Vagina (tissue), 2 donors: ENCODE results near the gene FABP7. TPM values are rescaled to one million over a fixed set of nuclear protein-coding genes. Genes with fewer than 3 reads are reported as not detected.
"Not testable (repeated sequence)": the region's sequence is repeated elsewhere in the genome, so short reads cannot be mapped to it uniquely, and the experiment has no call there.

Experiments
- DNase-seq, 2 donors: peaks; one replicate each; pipeline ENCODE4 v3.0.0-alpha.2; 2017; ENCODE audit errors: extremely low spot score in 2 of 2
- H3K27ac ChIP-seq: fragments of 200-600 bp; sonication (generic); one replicate; pipeline ENCODE4 v1.5.1; 2019
- H3K27me3 ChIP-seq: fragments of 200-600 bp; sonication (generic); one replicate; pipeline ENCODE4 v1.5.1; 2019
- H3K36me3 ChIP-seq, 2 donors: fragments of 200-600 bp; sonication (generic); one replicate each; pipeline ENCODE4 v1.5.1; 2017 to 2019
- H3K4me1 ChIP-seq: fragments of 200-600 bp; sonication (generic); one replicate; pipeline ENCODE4 v1.5.1; 2019
- H3K4me3 ChIP-seq, 2 donors: fragments of 200-600 bp; sonication (generic); 1 replicate in 1 of 2; 2 replicates in 1 of 2; pipeline ENCODE4 v1.5.1; 2016 to 2019
- H3K9me3 ChIP-seq: fragments of 200-600 bp; sonication (generic); one replicate; pipeline ENCODE4 v1.5.1; 2019
- CTCF ChIP-seq, 3 experiments: fragments of 450-650 bp in 2 of 3; fragments of 200-600 bp in 1 of 3; sonication (generic) in 1 of 3; IDR thresholded peaks; one replicate each; pipeline ENCODE4 v1.5.1; 2017 to 2019; ENCODE audit warnings: antibody characterized with exemption in 3 of 3, mild to moderate bottlenecking in 2 of 3, moderate library complexity in 2 of 3
- POLR2A ChIP-seq, 2 donors: fragments of 450-650 bp; IDR thresholded peaks; one replicate each; pipeline ENCODE4 v1.6.1; 2017; ENCODE audit warnings: antibody characterized with exemption in 2 of 2, mild to moderate bottlenecking in 2 of 2, moderate library complexity in 2 of 2
- POLR2AphosphoS5 ChIP-seq, 2 donors: sonication (generic); formaldehyde crosslinking; IDR thresholded peaks; one replicate each; pipeline ENCODE4 v1.9.0; 2017; ENCODE audit warnings: antibody characterized with exemption in 2 of 2, mild to moderate bottlenecking in 2 of 2, low read depth in 1 of 2; ENCODE audit not compliant: insufficient read depth in 1 of 2
- intact Hi-C: fragments of 100-400 bp; cut with DNase I; formaldehyde crosslinking; loops from one replicate; pipeline ENCODE4 v1.15.1; 2023
- total RNA-seq: library from RNA; depleted of rRNA; stranded (reverse); fragments of >200 nt; gene quantifications from one replicate; pipeline ENCODE4 v1.2.3, GENCODE V29; 2016

Gene FABP7
- total RNA-seq, 1 donor from 2014 or later = not detected

GRCh38 chr6:122740936-122741335 lies 38.6 kb upstream of the FABP7 start:
- no peaks in the 10 kb centered on the region for H3K27me3 ChIP-seq
- no peak for TF ChIP-seq POLR2AphosphoS5 (IDR thresholded peaks at IDR 0.05; ENCODE audit: insufficient read depth in 1 of 2, low read depth in 1 of 2)
- no peak for TF ChIP-seq CTCF (IDR thresholded peaks at IDR 0.05)
- no peak for TF ChIP-seq POLR2A (IDR thresholded peaks at IDR 0.05)
- no peak overlapping the region for H3K27ac ChIP-seq
- H3K4me1 ChIP-seq = peaks cover 15% of the 10 kb centered on the region
- no peak overlapping the region for H3K4me3 ChIP-seq
- no peaks in the 10 kb centered on the region for H3K9me3 ChIP-seq
- intact Hi-C loops = no loop called here
- no peak for DNase-seq
- no peaks in the 10 kb centered on the region for H3K36me3 ChIP-seq

- DNase-seq, H3K36me3 ChIP-seq, intact Hi-C loops, H3K27me3 ChIP-seq, H3K9me3 ChIP-seq, H3K27ac ChIP-seq, H3K4me1 ChIP-seq, H3K4me3 ChIP-seq: not testable (repeated sequence)
Observed at GRCh38 chr6:122744247-122744646, 35.3 kb upstream of the FABP7 start.

- H3K9me3 ChIP-seq, H3K36me3 ChIP-seq, DNase-seq, H3K4me1 ChIP-seq, H3K27me3 ChIP-seq, H3K27ac ChIP-seq, H3K4me3 ChIP-seq, intact Hi-C loops: not testable (repeated sequence)
Observed at GRCh38 chr6:122744856-122745255, 34.7 kb upstream of the FABP7 start.

GRCh38 chr6:122746688-122747087 lies 32.8 kb upstream of the FABP7 start:
- Histone ChIP-seq H3K27me3 (no peaks in the 10 kb centered on the region), H3K9me3 (no peaks in the 10 kb centered on the region), H3K27ac (no peak overlapping the region), H3K4me3 (no peak overlapping the region), H3K36me3 (no peaks in the 10 kb centered on the region), H3K4me1 (no peaks in the 10 kb centered on the region)
- no peak for DNase-seq
- intact Hi-C loops = no loop called here
- TF ChIP-seq POLR2A (IDR thresholded peaks at IDR 0.05) (no peak), POLR2AphosphoS5 (IDR thresholded peaks at IDR 0.05; ENCODE audit: insufficient read depth in 1 of 2, low read depth in 1 of 2) (no peak), CTCF (IDR thresholded peaks at IDR 0.05) (no peak)

GRCh38 chr6:122747573-122747972 lies 31.9 kb upstream of the FABP7 start:
- Histone ChIP-seq H3K27ac (no peak overlapping the region), H3K27me3 (no peaks in the 10 kb centered on the region), H3K9me3 (no peaks in the 10 kb centered on the region), H3K36me3 (no peaks in the 10 kb centered on the region), H3K4me1 (no peaks in the 10 kb centered on the region), H3K4me3 (no peak overlapping the region)
- intact Hi-C loops = no loop called here
- TF ChIP-seq CTCF (IDR thresholded peaks at IDR 0.05) = no peak
- no peak for TF ChIP-seq POLR2A (IDR thresholded peaks at IDR 0.05)
- TF ChIP-seq POLR2AphosphoS5 (IDR thresholded peaks at IDR 0.05; ENCODE audit: insufficient read depth in 1 of 2, low read depth in 1 of 2) = no peak
- DNase-seq = no peak

- H3K9me3 ChIP-seq, intact Hi-C loops, H3K36me3 ChIP-seq, H3K27ac ChIP-seq, H3K4me1 ChIP-seq, H3K27me3 ChIP-seq, H3K4me3 ChIP-seq, DNase-seq: not testable (repeated sequence)
Observed at GRCh38 chr6:122748945-122749344, 30.6 kb upstream of the FABP7 start.

- H3K4me3 ChIP-seq = no peak overlapping the region
- no peaks in the 10 kb centered on the region for H3K4me1 ChIP-seq
- DNase-seq = no peak
- intact Hi-C loops = no loop called here
- no peaks in the 10 kb centered on the region for H3K9me3 ChIP-seq
- no peaks in the 10 kb centered on the region for H3K36me3 ChIP-seq
- no peaks in the 10 kb centered on the region for H3K27me3 ChIP-seq
- no peak for TF ChIP-seq CTCF (IDR thresholded peaks at IDR 0.05)
- no peak for TF ChIP-seq POLR2AphosphoS5 (IDR thresholded peaks at IDR 0.05; ENCODE audit: insufficient read depth in 1 of 2, low read depth in 1 of 2)
- no peak for TF ChIP-seq POLR2A (IDR thresholded peaks at IDR 0.05)
- H3K27ac ChIP-seq = no peak overlapping the region
Observed at GRCh38 chr6:122749451-122750050, 30.0 kb upstream of the FABP7 start.
